H7 (cell line): ENCODE data around the gene CDX1. TPM values are rescaled to one million over a fixed set of nuclear protein-coding genes. Genes with fewer than 3 reads are reported as not detected.

ENCODE experiments used
- DNase-seq: peaks from one replicate; pipeline ENCODE4 v3.0.0; 2012
- H3K27me3 ChIP-seq: 2 replicates; pipeline ENCODE4 v1.6.0; 2011; ENCODE audit warnings: mild to moderate bottlenecking, low read length; ENCODE audit not compliant: control insufficient read depth, insufficient read depth
- H3K36me3 ChIP-seq: replicated peaks from 2 replicates; pipeline ENCODE4 v1.5.1; 2011; ENCODE audit warnings: low read length; ENCODE audit not compliant: control insufficient read depth, insufficient read depth
- H3K4me3 ChIP-seq: 2 replicates; pipeline ENCODE4 v1.5.1; 2011; ENCODE audit warnings: low read depth, mild to moderate bottlenecking, control low read depth, low read length, moderate library complexity; ENCODE audit not compliant: insufficient read depth
- total RNA-seq: library from RNA; depleted of rRNA; stranded (reverse); fragments of >200 nt; shearing (Covaris generic); gene quantifications from 2 replicates; pipeline ENCODE4 v1.2.3, GENCODE V29; 2014

CDX1 gene
- total RNA-seq, 1 experiment from 2014 or later = 0.62 TPM

GRCh38 chr5:150202501-150202900 is 35.9 kb downstream of the CDX1 start:
- H3K4me3 ChIP-seq = no peak overlapping the region
- DNase-seq = no peak
- no peaks in the 10 kb centered on the region for H3K27me3 ChIP-seq

GRCh38 chr5:150203832-150204589 is 37.4 kb downstream of the CDX1 start:
- H3K4me3 ChIP-seq = no peak overlapping the region

More at GRCh38 chr5:150202501-150202900, 35.9 kb downstream of the CDX1 start:
- no peaks in the 10 kb centered on the region for H3K36me3 ChIP-seq

DNA sequence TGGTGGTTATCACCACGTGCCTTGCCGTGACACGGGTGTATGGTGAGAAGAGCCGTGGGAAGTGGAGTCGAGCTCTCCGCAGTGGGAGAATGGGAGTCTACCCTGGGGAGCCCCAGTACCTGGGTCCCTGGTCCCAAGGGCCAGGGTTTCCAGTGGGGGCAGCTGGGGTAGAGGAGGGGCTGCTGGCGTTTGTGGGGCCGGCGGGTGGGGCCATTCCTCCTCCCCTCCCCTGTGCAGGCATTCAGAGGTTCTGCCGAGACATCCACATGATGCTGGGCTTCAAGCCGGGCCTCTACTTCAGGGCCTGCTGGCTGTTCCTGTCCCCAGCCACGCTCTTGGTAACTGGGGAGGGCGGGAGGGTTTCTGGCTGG is 38.0 kb downstream of the CDX1 start:
- Histone ChIP-seq H3K4me3 (no peak overlapping the region), H3K36me3 (no peaks in the 10 kb centered on the region), H3K27me3 (no peaks in the 10 kb centered on the region)
- no peak for DNase-seq

More at GRCh38 chr5:150203832-150204589, 37.4 kb downstream of the CDX1 start:
- Histone ChIP-seq H3K27me3 (no peaks in the 10 kb centered on the region), H3K36me3 (no peaks in the 10 kb centered on the region)
- DNase-seq = no peak

GRCh38 chr5:150206098-150206778 is 39.7 kb downstream of the CDX1 start:
- no peaks in the 10 kb centered on the region; the same call in 1 of the 2 replicates for H3K27me3 ChIP-seq
- no peak for DNase-seq
- no peaks in the 10 kb centered on the region for H3K36me3 ChIP-seq
- H3K4me3 ChIP-seq = no peak overlapping the region

- no peaks in the 10 kb centered on the region for H3K36me3 ChIP-seq
- DNase-seq = no peak
- H3K27me3 ChIP-seq = no peaks in the 10 kb centered on the region; the same call in 1 of the 2 replicates
- H3K4me3 ChIP-seq = no peak overlapping the region
Measured at GRCh38 chr5:150206779-150207115, 40.2 kb downstream of the CDX1 start.

- H3K4me3 ChIP-seq = no peak overlapping the region
- peaks cover 1% of the 10 kb centered on the region for H3K27me3 ChIP-seq
- DNase-seq = peak; percentile 71
- H3K36me3 ChIP-seq = no peaks in the 10 kb centered on the region
Measured at GRCh38 chr5:150208187-150209098, 41.9 kb downstream of the CDX1 start.

DNA sequence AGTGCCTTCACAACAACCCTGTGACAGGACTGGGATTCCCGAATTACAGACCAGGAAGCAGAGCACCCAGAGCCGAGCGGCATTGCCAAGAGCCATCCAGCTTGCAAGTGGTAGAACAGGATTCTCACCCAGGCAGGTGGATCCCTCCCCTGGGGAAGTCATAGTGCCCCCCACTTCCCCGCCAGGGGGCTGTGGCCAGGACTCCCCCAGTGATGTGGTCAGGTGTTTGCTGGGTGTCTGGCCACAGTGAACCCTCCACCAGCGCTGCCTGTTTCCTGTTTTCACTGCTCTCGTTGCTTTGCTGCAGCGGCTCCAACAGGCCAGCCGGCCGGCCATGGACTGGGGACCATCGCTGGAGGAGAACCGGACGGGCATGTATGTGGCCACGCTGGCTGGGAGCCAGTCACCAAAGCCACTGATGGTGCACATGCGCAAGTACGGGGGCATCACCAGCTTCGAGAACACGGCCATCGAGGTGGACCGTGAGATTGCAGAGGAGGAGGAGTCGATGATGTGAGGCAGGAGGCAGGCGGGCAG is 42.6 kb downstream of the CDX1 start:
- Histone ChIP-seq H3K36me3 (no peaks in the 10 kb centered on the region), H3K4me3 (no peak overlapping the region), H3K27me3 (peaks cover 1% of the 10 kb centered on the region)
- peak; percentile 57 for DNase-seq

GRCh38 chr5:150210644-150211043 is 44.1 kb downstream of the CDX1 start:
- H3K36me3 ChIP-seq = no peaks in the 10 kb centered on the region
- H3K4me3 ChIP-seq = no peak overlapping the region
- H3K27me3 ChIP-seq = peaks cover 1% of the 10 kb centered on the region
- peak; percentile 58 for DNase-seq

- H3K4me3 ChIP-seq = no peak overlapping the region
Measured at GRCh38 chr5:150211156-150212030, 44.8 kb downstream of the CDX1 start.

DNA sequence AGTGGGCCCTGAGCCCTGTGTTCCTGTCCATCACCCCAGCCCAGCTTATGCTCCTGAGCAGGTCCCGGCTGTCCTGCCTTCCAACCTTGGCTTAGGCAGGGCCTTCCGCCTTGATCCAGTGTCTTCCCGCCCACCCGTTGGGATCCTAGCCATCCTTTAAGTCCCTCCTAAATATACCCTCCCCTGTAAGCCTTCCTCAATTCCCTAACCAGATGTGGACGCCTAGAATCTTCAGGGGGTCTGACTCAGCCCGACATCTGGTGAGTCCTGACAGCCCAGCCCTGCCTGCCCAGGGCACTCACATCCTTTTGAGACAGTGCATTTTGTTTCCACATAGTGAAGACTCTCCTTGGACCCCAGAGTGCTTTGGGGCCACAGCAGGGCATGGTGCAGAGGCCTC is 47.0 kb downstream of the CDX1 start:
- no peaks in the 10 kb centered on the region for H3K36me3 ChIP-seq
- DNase-seq = no peak

More at GRCh38 chr5:150211156-150212030, 44.8 kb downstream of the CDX1 start:
- DNase-seq = peak; percentile 96
- Histone ChIP-seq H3K27me3 (peaks cover 1% of the 10 kb centered on the region), H3K36me3 (no peaks in the 10 kb centered on the region)

DNA sequence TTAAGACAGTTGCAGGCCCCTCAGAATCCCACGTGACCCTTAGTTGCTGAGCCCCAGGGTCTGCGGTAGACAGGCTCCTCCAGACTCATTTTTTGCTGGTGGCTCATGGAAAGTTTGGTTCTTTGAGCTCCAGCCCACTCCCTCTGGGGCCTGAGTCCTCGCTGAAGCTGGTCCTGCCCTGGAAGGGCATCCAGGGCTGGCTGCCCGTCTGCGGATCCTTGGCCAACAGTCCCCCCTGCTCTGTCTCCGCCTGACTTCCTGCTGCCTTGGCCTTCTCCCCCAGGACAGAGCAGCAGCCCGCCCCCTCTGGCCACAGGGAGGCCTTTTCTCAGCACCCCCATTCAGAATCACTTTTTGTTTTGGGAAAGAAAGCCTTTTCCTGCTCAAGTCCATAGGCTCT is 47.7 kb downstream of the CDX1 start:
- peak; percentile 75 for DNase-seq
- Histone ChIP-seq H3K27me3 (peaks cover 7% of the 10 kb centered on the region), H3K36me3 (no peaks in the 10 kb centered on the region), H3K4me3 (no peak overlapping the region)

More for the DNA sequence above, 47.0 kb downstream of the CDX1 start:
- H3K27me3 ChIP-seq = peaks cover 7% of the 10 kb centered on the region
- H3K4me3 ChIP-seq = no peak overlapping the region

DNA sequence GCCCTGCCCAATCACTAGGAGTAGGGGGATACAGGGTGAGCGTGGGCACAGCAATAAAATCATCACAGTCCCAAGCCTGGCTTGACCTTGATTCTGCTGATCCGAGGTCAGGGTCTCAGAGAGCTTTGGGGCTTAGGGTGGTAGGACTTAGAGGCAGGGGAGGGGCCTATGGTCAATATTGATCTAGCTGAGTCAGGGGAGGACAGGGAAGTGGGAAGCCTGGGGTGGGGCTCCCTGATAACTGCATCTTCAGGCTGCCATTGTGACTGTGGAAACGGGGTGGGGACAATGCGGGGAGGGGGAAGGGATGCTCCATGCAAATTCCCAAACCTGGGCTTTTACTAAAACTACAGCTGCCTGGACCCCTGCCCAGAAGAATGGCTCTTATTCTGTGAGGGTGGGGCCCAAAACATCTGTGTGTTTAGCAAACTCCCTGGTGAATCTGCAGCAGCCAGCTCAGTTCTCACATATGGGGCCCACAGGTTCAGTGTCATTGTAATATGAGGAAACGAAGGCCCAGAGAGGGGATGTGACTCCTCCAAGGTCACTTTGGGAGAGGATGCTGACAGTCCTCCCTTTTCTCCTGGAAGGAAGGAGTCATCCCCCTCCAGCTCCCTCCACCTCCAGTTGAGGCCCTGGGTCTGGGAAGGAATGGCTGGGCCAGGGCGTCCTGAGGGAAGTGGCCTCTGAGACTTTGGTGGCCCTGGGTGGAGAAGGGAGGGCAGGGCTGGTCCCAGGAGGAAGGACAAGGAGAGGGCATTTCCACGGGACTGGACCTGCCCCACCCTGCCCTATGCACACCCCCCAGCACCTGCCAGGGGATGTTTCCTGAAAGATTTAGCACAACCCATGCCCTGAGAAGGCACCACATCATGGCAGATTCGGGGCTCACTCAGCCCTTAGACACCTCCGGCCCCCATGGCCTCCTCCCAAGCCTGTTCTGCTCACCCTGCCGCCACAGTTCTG is 49.7 kb downstream of the CDX1 start:
- Histone ChIP-seq H3K27me3 (peaks cover 7% of the 10 kb centered on the region), H3K4me3 (no peak overlapping the region), H3K36me3 (no peaks in the 10 kb centered on the region)
- DNase-seq = no peak

DNA sequence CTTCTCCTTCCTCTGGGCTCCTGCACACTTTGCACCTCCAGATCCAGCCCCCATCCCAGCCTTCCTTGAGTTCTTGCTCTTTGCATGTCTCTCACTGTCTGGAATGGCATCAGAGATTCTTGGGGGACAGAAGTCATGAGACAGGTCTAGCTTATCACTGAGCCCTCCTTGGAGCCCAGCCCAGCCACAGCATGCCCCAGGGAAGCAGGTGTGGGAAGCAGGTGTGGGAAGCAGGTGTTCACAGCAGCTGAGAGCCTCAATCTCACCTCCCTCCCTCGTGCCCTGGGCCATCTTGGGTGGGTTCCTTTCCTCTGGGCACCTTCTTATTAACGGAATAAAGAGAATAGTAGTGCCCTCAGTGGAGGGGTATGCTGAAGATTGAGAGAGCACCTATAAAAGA is 50.5 kb downstream of the CDX1 start:
- H3K27me3 ChIP-seq = peaks cover 7% of the 10 kb centered on the region
- H3K36me3 ChIP-seq = no peaks in the 10 kb centered on the region
- DNase-seq = no peak
- no peak overlapping the region for H3K4me3 ChIP-seq
